Memory B cell (primary cell): ENCODE results near the gene MAP3K21.

ENCODE experiments used
- ATAC-seq: fragments of 150-1000 bp; cut with Tn5 transposase; 2 replicates; pipeline ENCODE4 v1.10.0; 2021; ENCODE audit warnings: low read depth, mild to moderate bottlenecking, moderate library complexity
- DNase-seq, 2 donors: peaks; one replicate each; pipeline ENCODE4 v3.0.0; 2022; ENCODE audit warnings: low spot score in 2 of 2
- H3K27ac Mint-ChIP-seq: one replicate; pipeline ENCODE4 v1.8.0; 2022; ENCODE audit warnings: mild to moderate bottlenecking, moderate library complexity, mixed read lengths
- H3K27me3 Mint-ChIP-seq: one replicate; pipeline ENCODE4 v1.8.0; 2022; ENCODE audit warnings: mixed read lengths
- H3K36me3 Mint-ChIP-seq: one replicate; pipeline ENCODE4 v1.8.0; 2022; ENCODE audit warnings: mild to moderate bottlenecking, mixed read lengths
- H3K4me1 Mint-ChIP-seq: one replicate; pipeline ENCODE4 v1.8.0; 2022; ENCODE audit warnings: mixed read lengths
- H3K4me3 Mint-ChIP-seq: one replicate; pipeline ENCODE4 v1.8.0; 2022; ENCODE audit warnings: mild to moderate bottlenecking, moderate library complexity, mixed read lengths
- H3K9me3 Mint-ChIP-seq: one replicate; pipeline ENCODE4 v1.8.0; 2022; ENCODE audit warnings: mixed read lengths

The MAP3K21 gene

DNA sequence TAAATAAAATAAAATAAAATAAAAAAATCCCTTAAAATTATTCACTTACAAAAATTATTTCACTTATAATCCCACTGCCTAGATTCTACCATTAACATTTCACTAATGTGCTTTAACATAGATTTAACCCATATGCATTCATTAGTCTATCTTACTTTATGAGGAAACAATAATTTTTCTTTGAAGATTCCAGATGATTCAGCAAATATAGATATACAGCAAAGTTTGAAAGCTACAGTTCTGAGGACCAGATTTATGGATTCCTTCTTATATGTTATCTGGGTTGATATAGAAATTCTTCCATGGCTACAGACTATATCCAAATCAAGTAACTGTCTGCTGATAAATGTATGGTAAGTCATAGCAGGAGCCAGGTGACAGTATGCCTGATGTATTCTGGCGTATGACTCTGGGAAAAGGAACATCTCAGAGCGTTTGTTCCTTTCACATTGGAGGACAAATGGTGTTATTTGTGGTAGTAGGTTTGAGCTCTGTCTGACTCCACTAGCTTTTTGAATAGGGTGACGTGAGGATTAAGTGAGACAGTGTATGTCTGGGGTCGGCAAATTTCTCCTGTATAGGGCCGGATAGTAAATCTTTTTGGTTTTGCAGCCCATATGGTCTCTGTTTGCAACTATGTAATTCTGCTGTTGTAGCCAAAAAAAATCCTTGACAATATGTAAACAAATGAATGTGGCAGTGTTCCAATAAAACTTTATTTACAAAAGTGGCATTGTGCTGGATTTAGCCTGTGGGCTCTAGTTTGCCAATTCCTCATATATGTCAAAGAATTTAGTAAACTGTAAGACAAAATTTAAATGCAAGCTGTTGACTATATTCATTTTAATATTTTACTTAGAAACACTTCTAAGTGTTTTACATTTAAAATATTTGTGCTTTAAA lies 9.3 kb downstream of the MAP3K21 start:
- Mint-ChIP-seq H3K36me3 (peaks cover 3% of the 10 kb centered on the region), H3K27me3 (peaks cover 15% of the 10 kb centered on the region), H3K9me3 (no peaks in the 10 kb centered on the region), H3K4me1 (peaks cover 9% of the 10 kb centered on the region), H3K27ac (no peak overlapping the region), H3K4me3 (no peak overlapping the region)
- DNase-seq (no peak), ATAC-seq (no peak)

DNA sequence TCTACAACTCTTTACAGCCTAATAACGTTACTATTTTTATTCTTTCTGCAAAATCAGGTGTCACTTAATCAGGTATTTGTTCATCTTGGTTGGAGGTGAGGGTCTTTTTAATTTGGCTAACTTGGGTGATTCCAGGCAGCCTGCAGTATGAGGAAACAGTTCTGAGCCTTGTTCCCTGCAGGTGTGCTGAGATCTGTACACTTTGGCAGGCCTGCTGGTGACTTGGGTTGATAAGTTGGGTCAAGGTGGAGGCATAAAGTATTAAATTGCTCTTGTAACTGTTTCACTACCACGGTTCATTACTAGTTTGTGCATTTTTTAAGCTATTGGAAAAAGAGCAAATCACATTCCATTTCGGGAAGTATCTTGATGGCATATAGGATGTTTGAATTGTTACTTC lies 10.0 kb downstream of the MAP3K21 start:
- Mint-ChIP-seq H3K27ac (no peak overlapping the region), H3K9me3 (no peaks in the 10 kb centered on the region), H3K27me3 (peaks cover 15% of the 10 kb centered on the region), H3K4me3 (no peak overlapping the region), H3K4me1 (peaks cover 7% of the 10 kb centered on the region), H3K36me3 (peaks cover 3% of the 10 kb centered on the region)
- ATAC-seq: no peak
- DNase-seq: no peak

DNA sequence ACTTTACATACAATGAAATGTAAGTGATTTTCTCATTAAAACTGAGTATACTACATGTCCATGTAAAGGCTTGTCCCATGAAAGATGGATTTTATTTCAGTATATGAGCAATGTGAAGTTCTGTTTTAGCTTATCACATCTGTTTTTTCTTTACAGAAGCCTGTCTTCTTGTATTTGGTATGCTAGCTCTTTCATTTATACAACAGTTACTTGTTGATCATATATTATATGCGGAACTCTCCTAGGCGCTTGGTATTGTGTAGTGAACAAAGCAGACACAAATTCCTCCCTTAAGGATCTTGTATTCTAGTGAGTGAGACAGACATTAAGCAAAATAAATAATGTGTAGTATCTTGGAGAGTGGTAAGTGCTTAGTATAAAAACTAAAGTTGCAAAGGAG lies 10.6 kb downstream of the MAP3K21 start:
- Mint-ChIP-seq H3K27ac (no peak overlapping the region), H3K9me3 (no peaks in the 10 kb centered on the region), H3K4me3 (no peak overlapping the region), H3K27me3 (peaks cover 15% of the 10 kb centered on the region), H3K4me1 (peaks cover 7% of the 10 kb centered on the region), H3K36me3 (peaks cover 3% of the 10 kb centered on the region)
- DNase-seq (no peak), ATAC-seq (no peak)

DNA sequence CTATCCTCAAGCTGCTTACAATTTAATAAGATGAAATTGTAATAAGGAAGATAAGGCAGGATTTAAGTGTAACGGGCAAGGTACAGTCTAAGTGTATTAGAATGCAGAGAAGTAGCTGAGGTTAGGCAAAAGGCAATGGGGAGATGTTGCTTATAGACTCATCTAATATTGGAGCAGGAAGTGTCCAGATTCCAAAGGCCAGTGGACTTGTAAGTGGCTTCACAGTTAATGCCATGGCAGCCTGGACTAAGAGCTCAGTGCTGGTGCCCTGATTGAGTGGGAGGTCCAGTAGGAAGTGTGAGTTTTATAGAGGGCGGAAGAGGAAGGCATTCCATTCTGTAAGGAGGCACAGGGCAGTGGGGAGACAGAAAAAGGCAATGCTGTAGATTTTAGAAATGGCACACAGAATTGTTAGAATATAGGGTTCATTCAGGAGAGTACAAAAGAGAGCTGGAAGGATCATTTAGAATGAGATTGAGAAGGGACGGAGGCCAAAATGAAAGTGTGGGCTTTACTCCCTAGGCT lies 12.6 kb downstream of the MAP3K21 start:
- H3K27me3 Mint-ChIP-seq: peaks cover 13% of the 10 kb centered on the region
- peaks cover 7% of the 10 kb centered on the region for H3K4me1 Mint-ChIP-seq
- H3K27ac Mint-ChIP-seq: no peak overlapping the region
- H3K9me3 Mint-ChIP-seq: peaks cover 1% of the 10 kb centered on the region
- H3K4me3 Mint-ChIP-seq: no peak overlapping the region
- peaks cover 3% of the 10 kb centered on the region for H3K36me3 Mint-ChIP-seq
- DNase-seq (no peak), ATAC-seq (no peak)

DNA sequence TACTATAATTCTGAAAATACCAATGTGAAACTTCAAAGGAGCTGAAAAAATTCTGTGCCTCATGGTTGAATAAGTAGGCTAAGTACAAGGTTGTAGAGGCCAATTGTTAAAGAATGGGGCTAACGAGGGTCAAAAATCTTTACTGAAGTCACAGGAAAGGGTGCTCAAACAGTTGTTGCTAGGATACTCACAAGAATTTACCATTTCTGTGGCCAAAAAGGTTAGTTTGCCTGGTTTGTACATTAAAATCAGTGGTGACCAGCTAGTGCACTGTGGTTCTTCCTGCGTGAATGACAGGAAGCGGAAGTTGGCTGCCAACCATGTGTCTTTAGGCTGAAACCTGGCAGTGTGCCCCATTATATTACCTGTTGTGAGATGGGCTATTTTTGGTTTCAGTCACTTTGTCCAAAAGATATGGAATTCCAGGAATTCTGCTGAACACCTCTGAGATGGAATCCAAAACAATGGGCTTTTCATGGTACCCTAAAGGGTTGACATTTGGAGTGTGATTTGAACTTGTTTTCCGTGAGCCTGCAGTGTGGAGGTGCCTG lies 13.5 kb downstream of the MAP3K21 start:
- peaks cover 3% of the 10 kb centered on the region for H3K36me3 Mint-ChIP-seq
- peaks cover 1% of the 10 kb centered on the region for H3K9me3 Mint-ChIP-seq
- no peak overlapping the region for H3K27ac Mint-ChIP-seq
- no peak for ATAC-seq
- no peak for DNase-seq
- H3K4me1 Mint-ChIP-seq: peaks cover 7% of the 10 kb centered on the region
- H3K27me3 Mint-ChIP-seq: peaks cover 13% of the 10 kb centered on the region
- no peak overlapping the region for H3K4me3 Mint-ChIP-seq

DNA sequence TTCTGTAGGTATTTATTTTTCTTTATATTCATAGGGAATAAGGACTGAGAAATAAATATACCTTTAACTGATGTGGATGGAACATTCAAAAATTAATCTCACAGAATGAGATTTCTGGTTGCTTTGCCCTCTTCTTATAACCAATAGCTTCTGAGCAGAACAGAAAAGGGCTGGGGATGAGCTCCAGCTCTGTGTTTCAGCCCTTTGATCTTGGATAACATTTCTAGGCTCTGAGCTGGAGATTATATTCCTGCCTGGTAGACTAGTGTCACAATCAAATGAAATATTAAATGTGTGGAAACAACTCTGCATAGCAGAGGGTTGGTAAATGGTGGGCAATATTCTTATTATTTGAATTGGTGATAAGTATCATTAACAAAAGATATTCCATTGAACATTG lies 14.6 kb downstream of the MAP3K21 start:
- no peak overlapping the region for H3K4me3 Mint-ChIP-seq

DNA sequence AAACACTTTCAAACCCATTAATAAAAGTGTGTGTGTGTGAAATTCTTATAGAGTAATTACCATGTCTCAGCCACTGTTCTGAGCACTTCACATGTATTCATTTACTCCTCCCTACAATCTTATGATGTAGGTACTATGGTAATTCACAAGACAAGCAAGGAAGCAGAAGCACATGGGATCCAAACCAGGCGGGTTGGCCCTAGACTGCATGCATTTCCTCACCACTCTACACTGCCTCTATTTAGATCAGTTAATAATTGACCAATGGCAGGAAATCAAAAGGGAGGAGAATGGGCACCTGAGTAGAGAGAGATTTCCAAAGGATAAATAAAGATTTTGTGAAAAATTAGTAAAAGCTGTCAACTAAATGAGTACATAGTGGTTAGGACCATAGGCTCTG lies 15.7 kb downstream of the MAP3K21 start:
- H3K4me1 Mint-ChIP-seq: peaks cover 6% of the 10 kb centered on the region
- no peak overlapping the region for H3K27ac Mint-ChIP-seq
- no peak overlapping the region for H3K4me3 Mint-ChIP-seq
- no peak for ATAC-seq
- DNase-seq: no peak
- peaks cover 1% of the 10 kb centered on the region for H3K9me3 Mint-ChIP-seq
- peaks cover 3% of the 10 kb centered on the region for H3K36me3 Mint-ChIP-seq
- H3K27me3 Mint-ChIP-seq: peaks cover 9% of the 10 kb centered on the region

More for the DNA sequence above, 14.6 kb downstream of the MAP3K21 start:
- peaks cover 1% of the 10 kb centered on the region for H3K9me3 Mint-ChIP-seq
- H3K36me3 Mint-ChIP-seq: peaks cover 3% of the 10 kb centered on the region
- H3K27me3 Mint-ChIP-seq: peaks cover 10% of the 10 kb centered on the region
- H3K4me1 Mint-ChIP-seq: peaks cover 7% of the 10 kb centered on the region
- ATAC-seq (no peak), DNase-seq (no peak)
- H3K27ac Mint-ChIP-seq: no peak overlapping the region

DNA sequence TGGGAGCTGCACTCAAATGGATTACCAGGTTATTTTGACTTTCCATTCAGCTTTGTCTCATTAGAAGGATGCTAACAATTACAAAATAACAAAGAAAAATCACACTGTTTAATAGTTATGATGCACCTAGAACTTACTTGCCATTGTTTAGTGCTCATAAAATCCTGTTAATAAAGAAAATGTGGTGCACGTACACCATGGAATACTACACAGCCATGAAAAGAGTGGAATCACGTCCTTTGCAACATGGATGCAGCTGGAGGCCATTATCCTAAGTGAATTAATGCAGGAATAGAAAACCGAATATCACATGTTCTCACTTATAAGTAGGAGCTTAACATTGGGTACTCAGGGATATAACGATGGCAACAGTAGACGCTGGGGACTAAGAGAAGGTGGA lies 19.8 kb downstream of the MAP3K21 start:
- DNase-seq (no peak), ATAC-seq (no peak)
- Mint-ChIP-seq H3K9me3 (peaks cover 1% of the 10 kb centered on the region), H3K4me3 (no peak overlapping the region), H3K36me3 (peaks cover 1% of the 10 kb centered on the region), H3K4me1 (no peaks in the 10 kb centered on the region), H3K27me3 (no peaks in the 10 kb centered on the region), H3K27ac (no peak overlapping the region)

DNA sequence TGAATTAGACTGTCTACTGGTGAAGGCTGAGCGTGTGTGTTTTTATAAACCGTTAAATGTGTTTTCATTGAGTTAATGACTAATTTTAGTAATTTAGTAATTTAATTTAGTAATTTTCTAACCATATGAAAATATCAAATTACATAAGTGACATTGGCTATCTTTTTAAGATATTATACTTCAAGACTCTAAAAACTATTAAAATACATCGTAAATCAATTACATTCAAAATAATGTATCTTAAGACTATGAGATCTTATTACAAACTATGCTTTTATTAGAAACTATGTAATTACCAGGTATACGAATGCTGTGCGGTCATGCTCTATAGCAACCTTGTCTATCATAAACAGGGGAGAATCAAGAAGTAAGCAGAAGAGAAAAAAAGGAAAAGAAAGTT lies 21.6 kb downstream of the MAP3K21 start:
- H3K27ac Mint-ChIP-seq: no peak overlapping the region
- H3K36me3 Mint-ChIP-seq: peaks cover 1% of the 10 kb centered on the region
- DNase-seq (no peak), ATAC-seq (no peak)
- H3K4me3 Mint-ChIP-seq: no peak overlapping the region
- no peaks in the 10 kb centered on the region for H3K9me3 Mint-ChIP-seq
- H3K27me3 Mint-ChIP-seq: no peaks in the 10 kb centered on the region
- no peaks in the 10 kb centered on the region for H3K4me1 Mint-ChIP-seq

DNA sequence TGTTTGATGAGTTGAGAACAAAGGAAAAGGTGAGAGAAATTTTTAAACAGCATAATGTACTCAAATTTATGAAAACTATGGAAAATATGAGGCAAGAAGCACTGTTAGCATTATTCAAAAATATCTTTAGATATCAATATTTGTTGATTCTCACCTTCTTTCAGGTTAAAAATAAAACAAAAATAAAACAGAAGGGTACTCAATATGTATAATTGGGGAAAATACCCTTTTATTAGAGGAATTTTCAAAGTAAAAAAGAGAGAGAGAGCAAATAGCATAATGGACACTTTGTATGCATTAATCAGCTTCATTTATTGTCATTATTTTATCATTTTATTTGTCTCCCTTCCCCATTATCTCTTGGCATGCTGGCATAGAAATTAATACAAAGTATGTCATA lies 27.5 kb downstream of the MAP3K21 start:
- H3K27me3 Mint-ChIP-seq: peaks cover 3% of the 10 kb centered on the region
- no peak overlapping the region for H3K27ac Mint-ChIP-seq
- peaks cover 11% of the 10 kb centered on the region for H3K4me1 Mint-ChIP-seq
- ATAC-seq (no peak), DNase-seq (no peak)
- peaks cover 2% of the 10 kb centered on the region for H3K9me3 Mint-ChIP-seq
- peaks cover 4% of the 10 kb centered on the region for H3K36me3 Mint-ChIP-seq
- no peak overlapping the region for H3K4me3 Mint-ChIP-seq

DNA sequence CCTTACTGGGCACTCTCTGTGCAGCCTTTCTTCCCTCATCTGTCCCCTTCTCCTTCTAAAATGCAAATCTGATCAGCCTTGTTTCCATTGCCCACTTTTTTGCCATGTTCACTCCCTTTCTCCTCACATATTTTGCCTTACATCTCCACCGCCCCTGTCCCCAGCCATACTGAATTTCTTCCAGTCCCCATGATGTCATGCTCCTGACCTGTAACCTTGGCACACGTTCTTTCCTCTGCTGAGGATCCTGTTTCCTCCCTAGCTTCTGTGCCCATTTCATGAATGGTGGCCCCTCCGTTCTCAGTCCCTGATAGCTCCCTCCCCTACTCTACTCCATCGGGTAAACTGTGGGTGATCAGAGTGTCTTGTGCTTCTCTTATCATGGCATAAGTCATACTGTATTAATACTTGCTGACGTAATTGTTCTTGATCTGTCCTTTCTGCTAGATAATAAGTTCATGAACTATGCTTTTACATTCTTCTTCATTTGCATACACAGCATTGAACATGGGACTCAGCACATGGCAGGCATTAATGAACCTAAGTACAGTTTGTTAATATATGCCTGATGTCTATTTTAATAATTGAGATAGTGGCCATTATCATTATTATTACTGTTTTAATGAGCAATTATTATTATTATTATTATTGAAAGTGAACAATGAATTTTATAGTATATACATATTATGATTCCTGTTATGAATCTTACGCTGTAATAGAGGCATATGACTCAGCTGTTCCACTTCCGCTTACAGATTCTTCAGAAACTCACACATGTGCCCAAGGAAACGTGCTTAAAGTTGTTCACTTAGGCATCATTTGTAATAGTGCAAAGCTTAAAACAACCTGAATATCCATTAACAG lies 28.5 kb downstream of the MAP3K21 start:
- ATAC-seq: peak; percentile 67

DNA sequence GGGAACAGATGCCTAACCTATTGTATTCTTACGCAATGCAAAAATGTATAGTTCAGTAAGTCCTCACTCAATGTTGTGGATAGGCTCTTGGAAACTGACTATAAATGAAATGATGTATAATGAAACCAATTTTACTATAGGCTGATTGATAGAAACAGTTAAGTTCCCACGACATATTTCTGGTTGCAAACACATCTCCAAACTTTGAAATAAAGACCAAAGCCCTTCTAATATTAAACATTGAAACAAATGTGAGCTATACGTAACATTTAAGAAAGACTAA lies 29.1 kb downstream of the MAP3K21 start:
- peaks cover 4% of the 10 kb centered on the region for H3K36me3 Mint-ChIP-seq
- ATAC-seq: no peak
- no peak overlapping the region for H3K27ac Mint-ChIP-seq
- no peak overlapping the region for H3K4me3 Mint-ChIP-seq
- peaks cover 11% of the 10 kb centered on the region for H3K4me1 Mint-ChIP-seq
- peaks cover 3% of the 10 kb centered on the region for H3K27me3 Mint-ChIP-seq
- DNase-seq: no peak
- H3K9me3 Mint-ChIP-seq: peaks cover 2% of the 10 kb centered on the region

More for the DNA sequence above, 28.5 kb downstream of the MAP3K21 start:
- Mint-ChIP-seq H3K9me3 (peaks cover 2% of the 10 kb centered on the region), H3K27me3 (peaks cover 3% of the 10 kb centered on the region), H3K4me1 (peaks cover 11% of the 10 kb centered on the region), H3K4me3 (no peak overlapping the region), H3K36me3 (peaks cover 4% of the 10 kb centered on the region), H3K27ac (no peak overlapping the region)
- DNase-seq: no peak

DNA sequence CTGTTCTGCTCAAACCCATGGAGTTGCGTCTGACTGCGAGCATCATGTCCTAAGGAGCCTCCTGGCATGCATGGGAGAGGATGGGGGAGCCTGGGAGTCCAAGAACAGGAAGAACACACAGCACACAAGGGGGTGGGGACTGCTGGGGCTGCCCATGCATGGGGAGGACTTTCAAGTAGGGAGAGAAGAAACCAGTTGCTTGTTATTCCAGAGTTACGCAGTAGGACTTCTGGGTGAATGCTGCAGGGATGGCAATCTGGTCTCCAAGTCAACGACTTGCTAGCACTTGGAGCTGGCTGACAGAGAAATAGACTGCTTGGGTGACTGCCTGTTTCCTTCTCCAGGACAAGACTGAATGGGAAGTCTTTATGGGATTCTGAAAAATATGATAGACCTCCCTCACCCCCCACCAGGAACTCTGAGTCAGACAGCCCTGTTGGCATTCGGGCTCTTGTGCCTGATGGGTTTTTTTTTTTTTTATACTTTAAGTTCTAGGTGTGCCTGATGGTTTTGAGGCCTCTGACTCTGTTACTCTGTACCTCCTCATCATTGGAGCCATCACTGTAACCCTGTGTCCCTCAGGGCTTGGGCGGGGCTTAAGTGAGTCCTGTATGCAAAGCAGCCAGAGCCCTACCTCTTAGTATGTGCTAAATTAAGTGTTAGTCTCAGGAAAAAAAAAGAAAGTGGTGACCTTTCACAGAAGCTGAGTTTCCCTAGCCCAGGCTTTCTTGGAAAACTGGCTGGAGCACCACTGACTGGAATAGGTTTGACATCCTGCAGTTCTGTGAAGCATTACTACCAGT lies 30.3 kb downstream of the MAP3K21 start:
- Mint-ChIP-seq H3K4me1 (peaks cover 11% of the 10 kb centered on the region), H3K4me3 (no peak overlapping the region), H3K27ac (no peak overlapping the region), H3K9me3 (peaks cover 2% of the 10 kb centered on the region), H3K36me3 (peaks cover 4% of the 10 kb centered on the region), H3K27me3 (peaks cover 3% of the 10 kb centered on the region)
- peak; percentile 46 for ATAC-seq
- no peak for DNase-seq
